Measurements from ENCODE around the gene RASL10B. TPM values are rescaled to one million over a fixed set of nuclear protein-coding genes. Genes with fewer than 3 reads are reported as not detected.
A peak's percentile ranks its signal among the peaks of the same experiment; 100 is the strongest.

RASL10B gene
- total and polyA plus RNA-seq, 10 of the 15 experiments (the other 5 are each of a cell fraction or from before 2014, with no cell fraction given): not detected

GRCh38 chr17:35725802-35726126, 5.7 kb upstream of the RASL10B start:
- in situ Hi-C loops (cut with MboI): no loop called here
- DNase-seq (ENCODE audit: low read depth, low spot score): no peak
- BruUV-seq (replicated peaks): TSS peak; percentile 50
- no peak for TF ChIP-seq SMC3 (IDR thresholded peaks at IDR 0.05; ENCODE audit: borderline replicate concordance, low read length)
- TF ChIP-seq RBBP5 (conservative IDR thresholded peaks at IDR 0.05): no peak
- TF ChIP-seq RB1 (IDR thresholded peaks at IDR 0.05; ENCODE audit: borderline replicate concordance): no peak
- no peak for TF ChIP-seq NR2C2 (IDR thresholded peaks at IDR 0.05; ENCODE audit: borderline replicate concordance, control insufficient read depth, insufficient read length, low read depth)
- TF ChIP-seq CEBPB (IDR thresholded peaks at IDR 0.05; ENCODE audit: borderline replicate concordance in 1 of 2, low read depth in 2 of 2, low read length in 2 of 2): no peak
- TF ChIP-seq NFYA (IDR thresholded peaks at IDR 0.05; ENCODE audit: borderline replicate concordance, low read depth, low read length): no peak
- TF ChIP-seq SUPT20H (IDR thresholded peaks at IDR 0.05; ENCODE audit: borderline replicate concordance, control insufficient read depth, low read depth, low read length): no peak
- TF ChIP-seq, protein P1, sequence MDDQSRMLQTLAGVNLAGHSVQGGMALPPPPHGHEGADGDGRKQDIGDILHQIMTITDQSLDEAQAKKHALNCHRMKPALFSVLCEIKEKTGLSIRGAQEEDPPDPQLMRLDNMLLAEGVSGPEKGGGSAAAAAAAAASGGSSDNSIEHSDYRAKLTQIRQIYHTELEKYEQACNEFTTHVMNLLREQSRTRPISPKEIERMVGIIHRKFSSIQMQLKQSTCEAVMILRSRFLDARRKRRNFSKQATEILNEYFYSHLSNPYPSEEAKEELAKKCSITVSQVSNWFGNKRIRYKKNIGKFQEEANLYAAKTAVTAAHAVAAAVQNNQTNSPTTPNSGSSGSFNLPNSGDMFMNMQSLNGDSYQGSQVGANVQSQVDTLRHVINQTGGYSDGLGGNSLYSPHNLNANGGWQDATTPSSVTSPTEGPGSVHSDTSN (IDR thresholded peaks at IDR 0.05; ENCODE audit: insufficient replicate concordance, low read depth, low read length): no peak
- no peak for TF ChIP-seq RUNX3 (IDR thresholded peaks at IDR 0.05; ENCODE audit: low read length)
- no peak for TF ChIP-seq MYB (IDR thresholded peaks at IDR 0.05; ENCODE audit: borderline replicate concordance, low read depth, low read length)
- no peak for TF ChIP-seq PAX8 (IDR thresholded peaks at IDR 0.05)
- TF ChIP-seq, protein P2, sequence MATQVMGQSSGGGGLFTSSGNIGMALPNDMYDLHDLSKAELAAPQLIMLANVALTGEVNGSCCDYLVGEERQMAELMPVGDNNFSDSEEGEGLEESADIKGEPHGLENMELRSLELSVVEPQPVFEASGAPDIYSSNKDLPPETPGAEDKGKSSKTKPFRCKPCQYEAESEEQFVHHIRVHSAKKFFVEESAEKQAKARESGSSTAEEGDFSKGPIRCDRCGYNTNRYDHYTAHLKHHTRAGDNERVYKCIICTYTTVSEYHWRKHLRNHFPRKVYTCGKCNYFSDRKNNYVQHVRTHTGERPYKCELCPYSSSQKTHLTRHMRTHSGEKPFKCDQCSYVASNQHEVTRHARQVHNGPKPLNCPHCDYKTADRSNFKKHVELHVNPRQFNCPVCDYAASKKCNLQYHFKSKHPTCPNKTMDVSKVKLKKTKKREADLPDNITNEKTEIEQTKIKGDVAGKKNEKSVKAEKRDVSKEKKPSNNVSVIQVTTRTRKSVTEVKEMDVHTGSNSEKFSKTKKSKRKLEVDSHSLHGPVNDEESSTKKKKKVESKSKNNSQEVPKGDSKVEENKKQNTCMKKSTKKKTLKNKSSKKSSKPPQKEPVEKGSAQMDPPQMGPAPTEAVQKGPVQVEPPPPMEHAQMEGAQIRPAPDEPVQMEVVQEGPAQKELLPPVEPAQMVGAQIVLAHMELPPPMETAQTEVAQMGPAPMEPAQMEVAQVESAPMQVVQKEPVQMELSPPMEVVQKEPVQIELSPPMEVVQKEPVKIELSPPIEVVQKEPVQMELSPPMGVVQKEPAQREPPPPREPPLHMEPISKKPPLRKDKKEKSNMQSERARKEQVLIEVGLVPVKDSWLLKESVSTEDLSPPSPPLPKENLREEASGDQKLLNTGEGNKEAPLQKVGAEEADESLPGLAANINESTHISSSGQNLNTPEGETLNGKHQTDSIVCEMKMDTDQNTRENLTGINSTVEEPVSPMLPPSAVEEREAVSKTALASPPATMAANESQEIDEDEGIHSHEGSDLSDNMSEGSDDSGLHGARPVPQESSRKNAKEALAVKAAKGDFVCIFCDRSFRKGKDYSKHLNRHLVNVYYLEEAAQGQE (IDR thresholded peaks at IDR 0.05; ENCODE audit: low read depth, low read length): no peak
- no peak for TF ChIP-seq LARP7 (IDR thresholded peaks at IDR 0.05)
- no peak for TF ChIP-seq ZNF207 (IDR thresholded peaks at IDR 0.05; ENCODE audit: borderline replicate concordance)
- TF ChIP-seq HDAC2 (IDR thresholded peaks at IDR 0.05): no peak
- no peak for TF ChIP-seq RELA (IDR thresholded peaks at IDR 0.05; ENCODE audit: borderline replicate concordance, partially characterized antibody)
- H2AFZ ChIP-seq (ENCODE audit: control insufficient read depth, low read depth, low read length): no peak overlapping the region
- H3K9me3 ChIP-seq (replicated peaks; ENCODE audit: control insufficient read depth, insufficient read depth, low read length): no peaks in the 10 kb centered on the region
- no peak for ATAC-seq
- no peaks in the 10 kb centered on the region for H3K79me2 ChIP-seq (ENCODE audit: control insufficient read depth, insufficient read depth, low read length)
- H3K9ac ChIP-seq (ENCODE audit: control insufficient read depth, insufficient read depth, low read length): no peak overlapping the region
- intact Hi-C loops (cut with micrococcal nuclease; ENCODE audit: unreplicated experiment): no loop called here
- POLR2A ChIA-PET: interaction anchor here (1.0 kb wide), 1 partner anchor 18 kb away, joined by 3 read pairs; no protein-coding TSS in a partner anchor
- SMC1A ChIA-PET (ENCODE audit: uncharacterized antibody, unreplicated experiment): no interaction called here
- CTCF ChIA-PET: no interaction called here
- H4K20me1 ChIP-seq (ENCODE audit: control insufficient read depth, insufficient read depth): no peaks in the 10 kb centered on the region
- peaks cover 3 to 5% of the 10 kb centered on the region in 2 experiments; a peak in 3 of 4 replicates for H3K36me3 ChIP-seq (ENCODE audit: control insufficient read depth in 2 of 2, insufficient read depth in 2 of 2, low read length in 1 of 2)
- 88% methylated on average over 2 of the region's 2 CpGs for WGBS (ENCODE audit: insufficient coverage, insufficient replicate concordance, low lambda C conversion rate, missing lambda C conversion rate)
- no peak overlapping the region for H3K27ac ChIP-seq (ENCODE audit: control insufficient read depth, insufficient read depth)
- no peaks in the 10 kb centered on the region for H3K4me1 ChIP-seq (ENCODE audit: control insufficient read depth, insufficient read depth, low read length)
- no peak overlapping the region for H3K4me2 ChIP-seq (ENCODE audit: control insufficient read depth, insufficient read depth)
- no peaks in the 10 kb centered on the region for H3K27me3 ChIP-seq (replicated peaks in 1 of 2; ENCODE audit: control insufficient read depth in 2 of 2, insufficient read depth in 2 of 2, low read length in 1 of 2)
- no peak overlapping the region for H3K4me3 ChIP-seq
- FAIRE-seq: no peak
- RAD21 ChIA-PET (ENCODE audit: unreplicated experiment): no interaction called here

Data from GM12878 (cell line).